Transverse colon (tissue), 3 donors: ENCODE data around the gene VPS13C.

Experiments
- EP300 ChIP-seq: sonication (generic); formaldehyde crosslinking; IDR thresholded peaks from one replicate; pipeline ENCODE4 v1.6.1; 2017; ENCODE audit warnings: antibody characterized with exemption, low read depth
- POLR2A ChIP-seq: fragments of 450-650 bp; IDR thresholded peaks from one replicate; pipeline ENCODE4 v1.6.1; 2016; ENCODE audit warnings: antibody characterized with exemption, mild to moderate bottlenecking, moderate library complexity
- TF ChIP-seq, protein P1 (sequence below), 5 experiments: fragments of 200-600 bp in 3 of 5; fragments of 450-650 bp in 2 of 5; sonication (generic) in 3 of 5; IDR thresholded peaks; 1 replicate in 2 of 5; 2 replicates in 3 of 5; pipeline ENCODE4 v1.5.1; 2016 to 2017; ENCODE audit warnings: antibody characterized with exemption in 5 of 5, inconsistent platforms in 3 of 5, mild to moderate bottlenecking in 2 of 5, moderate library complexity in 1 of 5

DNA sequence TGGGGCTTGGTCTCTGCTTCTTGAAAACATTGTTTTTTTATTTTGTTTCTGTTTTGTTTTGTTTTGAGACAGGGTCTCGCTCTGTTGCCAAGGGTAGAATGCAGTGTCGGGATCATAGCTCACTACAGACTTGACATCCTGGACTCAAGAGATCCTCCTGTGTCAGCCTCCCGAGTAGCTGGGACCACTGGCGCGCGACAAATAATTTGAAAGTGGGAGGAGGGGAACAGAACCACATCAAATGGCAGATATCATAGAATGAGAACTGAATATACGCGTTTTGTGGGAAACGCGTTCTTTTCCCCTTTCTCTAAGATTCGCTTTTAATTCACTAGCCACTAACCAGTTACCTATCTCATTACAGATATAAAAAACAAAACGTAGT lies 641 bp upstream of the VPS13C start:
- TF ChIP-seq, protein P1, sequence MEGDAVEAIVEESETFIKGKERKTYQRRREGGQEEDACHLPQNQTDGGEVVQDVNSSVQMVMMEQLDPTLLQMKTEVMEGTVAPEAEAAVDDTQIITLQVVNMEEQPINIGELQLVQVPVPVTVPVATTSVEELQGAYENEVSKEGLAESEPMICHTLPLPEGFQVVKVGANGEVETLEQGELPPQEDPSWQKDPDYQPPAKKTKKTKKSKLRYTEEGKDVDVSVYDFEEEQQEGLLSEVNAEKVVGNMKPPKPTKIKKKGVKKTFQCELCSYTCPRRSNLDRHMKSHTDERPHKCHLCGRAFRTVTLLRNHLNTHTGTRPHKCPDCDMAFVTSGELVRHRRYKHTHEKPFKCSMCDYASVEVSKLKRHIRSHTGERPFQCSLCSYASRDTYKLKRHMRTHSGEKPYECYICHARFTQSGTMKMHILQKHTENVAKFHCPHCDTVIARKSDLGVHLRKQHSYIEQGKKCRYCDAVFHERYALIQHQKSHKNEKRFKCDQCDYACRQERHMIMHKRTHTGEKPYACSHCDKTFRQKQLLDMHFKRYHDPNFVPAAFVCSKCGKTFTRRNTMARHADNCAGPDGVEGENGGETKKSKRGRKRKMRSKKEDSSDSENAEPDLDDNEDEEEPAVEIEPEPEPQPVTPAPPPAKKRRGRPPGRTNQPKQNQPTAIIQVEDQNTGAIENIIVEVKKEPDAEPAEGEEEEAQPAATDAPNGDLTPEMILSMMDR (IDR thresholded peaks at IDR 0.05): no peak
- TF ChIP-seq POLR2A: no peak
- TF ChIP-seq EP300: no peak
